Right lobe of liver (tissue), 4 donors: ENCODE measurements around the gene SNUPN.

Experiments
- POLR2A ChIP-seq: fragments of 450-650 bp; IDR thresholded peaks from one replicate; pipeline ENCODE4 v1.6.1; 2017; ENCODE audit warnings: antibody characterized with exemption, mild to moderate bottlenecking
- TF ChIP-seq, protein P1 (sequence below), 4 donors: fragments of 200-600 bp in 3 of 4; fragments of 450-650 bp in 1 of 4; IDR thresholded peaks; one replicate each; pipeline versions ENCODE4 v1.5.1 to v1.8.0; 2016 to 2022; ENCODE audit warnings: antibody characterized with exemption in 4 of 4, mild to moderate bottlenecking in 2 of 4
- donor health status: DM: no; HTN: no; CAD: no.
- donor health status: DM: no; HTN: no; CAD: no.
- donor health status: DM: no; HTN: yes; CAD: no.

DNA sequence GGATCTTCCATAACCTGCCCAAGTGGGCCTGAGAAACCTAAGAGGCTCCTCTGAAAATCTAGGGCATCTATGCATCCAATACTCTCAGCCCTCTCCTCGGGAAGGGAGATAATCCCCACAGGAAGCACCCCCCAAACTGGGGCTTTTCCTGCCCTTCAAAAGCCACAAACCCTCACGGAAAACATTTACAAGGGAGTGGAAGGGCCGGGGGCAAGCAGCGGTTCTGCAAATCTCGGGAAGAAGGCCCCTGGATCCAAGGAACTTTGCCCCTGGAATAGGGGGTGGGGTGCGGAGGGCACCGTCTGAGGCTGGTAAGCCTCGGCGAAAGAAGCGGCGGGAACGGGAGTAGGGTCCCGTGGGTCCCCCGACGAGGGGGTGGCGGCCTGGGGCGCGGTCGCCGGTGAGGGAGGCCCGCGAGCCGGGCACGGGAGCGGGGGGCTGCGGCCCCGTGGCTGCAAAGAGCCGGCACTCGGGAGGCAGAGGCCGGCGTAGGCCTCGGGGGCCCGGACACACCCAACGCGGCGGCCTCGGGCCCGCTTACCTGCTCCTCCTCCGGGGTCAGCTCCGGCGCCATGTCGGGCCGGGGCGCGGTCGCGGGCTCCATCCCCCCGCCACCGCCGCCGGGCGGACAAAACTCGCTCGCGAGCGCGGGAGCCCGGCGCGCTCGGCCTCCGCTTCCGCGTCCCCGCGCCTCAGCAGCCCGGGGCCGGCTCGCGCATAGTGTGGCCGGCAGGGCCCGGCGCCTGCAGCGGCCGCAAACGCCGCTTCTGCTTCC is 47.2 kb downstream of the SNUPN start:
- TF ChIP-seq POLR2A: peak; percentile 13
- TF ChIP-seq, protein P1, sequence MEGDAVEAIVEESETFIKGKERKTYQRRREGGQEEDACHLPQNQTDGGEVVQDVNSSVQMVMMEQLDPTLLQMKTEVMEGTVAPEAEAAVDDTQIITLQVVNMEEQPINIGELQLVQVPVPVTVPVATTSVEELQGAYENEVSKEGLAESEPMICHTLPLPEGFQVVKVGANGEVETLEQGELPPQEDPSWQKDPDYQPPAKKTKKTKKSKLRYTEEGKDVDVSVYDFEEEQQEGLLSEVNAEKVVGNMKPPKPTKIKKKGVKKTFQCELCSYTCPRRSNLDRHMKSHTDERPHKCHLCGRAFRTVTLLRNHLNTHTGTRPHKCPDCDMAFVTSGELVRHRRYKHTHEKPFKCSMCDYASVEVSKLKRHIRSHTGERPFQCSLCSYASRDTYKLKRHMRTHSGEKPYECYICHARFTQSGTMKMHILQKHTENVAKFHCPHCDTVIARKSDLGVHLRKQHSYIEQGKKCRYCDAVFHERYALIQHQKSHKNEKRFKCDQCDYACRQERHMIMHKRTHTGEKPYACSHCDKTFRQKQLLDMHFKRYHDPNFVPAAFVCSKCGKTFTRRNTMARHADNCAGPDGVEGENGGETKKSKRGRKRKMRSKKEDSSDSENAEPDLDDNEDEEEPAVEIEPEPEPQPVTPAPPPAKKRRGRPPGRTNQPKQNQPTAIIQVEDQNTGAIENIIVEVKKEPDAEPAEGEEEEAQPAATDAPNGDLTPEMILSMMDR (IDR thresholded peaks at IDR 0.05): no peak
